ENCODE measurements around the gene DEFB125. TPM values are rescaled to one million over a fixed set of nuclear protein-coding genes. Genes with fewer than 3 reads are reported as not detected.
A peak's percentile ranks its signal among the peaks of the same experiment; 100 is the strongest.

DEFB125 gene
- total and polyA plus RNA-seq, 7 experiments from 2014 or later: not detected

DNA sequence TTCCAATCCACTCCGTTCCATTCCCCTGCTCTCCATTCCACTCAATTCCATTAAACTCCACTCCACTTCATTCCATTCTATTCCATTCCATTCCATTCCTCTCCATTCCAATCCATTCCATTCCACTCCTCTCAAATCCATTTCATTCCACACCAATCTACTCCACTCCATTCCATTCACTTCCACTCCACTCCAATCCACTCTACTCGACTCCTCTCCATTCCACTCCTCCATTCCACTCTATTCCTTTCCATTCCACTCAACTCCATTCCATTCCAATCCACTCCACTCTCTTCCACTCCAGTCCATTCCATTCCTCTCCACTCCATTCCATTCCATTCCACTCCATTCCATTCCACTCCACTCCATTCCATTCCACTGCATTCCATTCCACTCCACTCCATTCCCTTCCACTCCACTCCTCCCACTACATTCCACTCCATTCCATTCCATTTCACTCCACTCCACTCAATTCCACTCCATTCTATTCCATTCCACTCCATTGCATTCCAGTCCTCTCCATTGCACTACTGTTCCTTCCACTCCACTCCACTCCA lies 22.6 kb upstream of the DEFB125 start:
- Mint-ChIP-seq H3K36me3 (no peaks in the 10 kb centered on the region), H3K4me3 (no peak overlapping the region), H3K27ac (no peak overlapping the region), H3K4me1 (no peaks in the 10 kb centered on the region), H3K27me3 (peaks cover 4 to 15% (median 11%) of the 10 kb centered on the region in 5 donors), H3K9me3 (peaks cover 0 to 2% (median 0%) of the 10 kb centered on the region in 11 donors)
- Histone ChIP-seq H3K9me3 (ENCODE audit: control insufficient read depth in 2 of 3, low read length in 3 of 3) (peaks cover 0 to 27% (median 0%) of the 10 kb centered on the region in 3 experiments), H3K27ac (ENCODE audit: low read depth, low read length) (no peak overlapping the region), H3K36me3 (ENCODE audit: control insufficient read depth in 2 of 3, insufficient read depth in 3 of 3, low read length in 3 of 3) (no peaks in the 10 kb centered on the region), H3K27me3 (ENCODE audit: control insufficient read depth in 2 of 2, insufficient read depth in 2 of 2, low read length in 2 of 2) (peaks cover 0 to 4% of the 10 kb centered on the region in 2 donors), H3K4me1 (ENCODE audit: control insufficient read depth in 2 of 2, insufficient read depth in 2 of 2, low read length in 2 of 2) (no peaks in the 10 kb centered on the region), H3K4me3 (ENCODE audit: low read length) (no peak overlapping the region)
- ChIA-PET CTCF (no interaction called here), POLR2A (no interaction called here)
- intact Hi-C loops (cut with micrococcal nuclease): no loop called here
- DNase-seq: no peak
- ATAC-seq: no peak

GRCh38 chr20:77231-77630 lies 10.2 kb upstream of the DEFB125 start:
- ATAC-seq (no peak), DNase-seq (no peak)
- H3K4me3 Mint-ChIP-seq: no peak overlapping the region
- Histone ChIP-seq H3K4me3 (ENCODE audit: low read length) (no peak overlapping the region), H3K36me3 (ENCODE audit: control insufficient read depth in 2 of 3, insufficient read depth in 3 of 3, low read length in 3 of 3) (no peaks in the 10 kb centered on the region), H3K27ac (ENCODE audit: low read depth, low read length) (no peak overlapping the region), H3K27me3 (ENCODE audit: control insufficient read depth in 2 of 2, insufficient read depth in 2 of 2, low read length in 2 of 2) (no peaks in the 10 kb centered on the region), H3K9me3 (ENCODE audit: control insufficient read depth in 2 of 3, low read length in 3 of 3) (no peaks in the 10 kb centered on the region), H3K4me1 (ENCODE audit: control insufficient read depth in 2 of 2, insufficient read depth in 2 of 2, low read length in 2 of 2) (no peaks in the 10 kb centered on the region)
- peaks cover 35 to 65% (median 47%) of the 10 kb centered on the region in 5 donors for H3K27me3 Mint-ChIP-seq
- peaks cover 0 to 8% (median 0%) of the 10 kb centered on the region in 5 donors for H3K36me3 Mint-ChIP-seq
- ChIA-PET CTCF (no interaction called here), POLR2A (no interaction called here)
- no peaks in the 10 kb centered on the region for H3K4me1 Mint-ChIP-seq
- intact Hi-C loops (cut with micrococcal nuclease): no loop called here
- peaks cover 0 to 54% (median 27%) of the 10 kb centered on the region in 11 donors for H3K9me3 Mint-ChIP-seq
- no peak overlapping the region for H3K27ac Mint-ChIP-seq

GRCh38 chr20:78338-78737 lies 9.1 kb upstream of the DEFB125 start:
- peaks cover 28 to 60% (median 46%) of the 10 kb centered on the region in 5 donors for H3K27me3 Mint-ChIP-seq
- ChIA-PET POLR2A (no interaction called here), CTCF (no interaction called here)
- ATAC-seq: no peak
- H3K4me3 Mint-ChIP-seq: no peak overlapping the region
- no peak overlapping the region for H3K27ac ChIP-seq (ENCODE audit: low read depth, low read length)
- intact Hi-C loops (cut with micrococcal nuclease): no loop called here
- no peaks in the 10 kb centered on the region for H3K27me3 ChIP-seq (ENCODE audit: control insufficient read depth in 2 of 2, insufficient read depth in 2 of 2, low read length in 2 of 2)
- H3K36me3 Mint-ChIP-seq: peaks cover 0 to 8% (median 0%) of the 10 kb centered on the region in 5 donors
- H3K27ac Mint-ChIP-seq: no peak overlapping the region
- no peaks in the 10 kb centered on the region for H3K36me3 ChIP-seq (ENCODE audit: control insufficient read depth in 2 of 3, insufficient read depth in 3 of 3, low read length in 3 of 3)
- no peaks in the 10 kb centered on the region for H3K9me3 ChIP-seq (ENCODE audit: control insufficient read depth in 2 of 3, low read length in 3 of 3)
- H3K9me3 Mint-ChIP-seq: peaks cover 0 to 49% (median 27%) of the 10 kb centered on the region in 11 donors
- no peak for DNase-seq
- H3K4me3 ChIP-seq (ENCODE audit: low read length): no peak overlapping the region
- H3K4me1 Mint-ChIP-seq: no peaks in the 10 kb centered on the region
- no peaks in the 10 kb centered on the region for H3K4me1 ChIP-seq (ENCODE audit: control insufficient read depth in 2 of 2, insufficient read depth in 2 of 2, low read length in 2 of 2)

DNA sequence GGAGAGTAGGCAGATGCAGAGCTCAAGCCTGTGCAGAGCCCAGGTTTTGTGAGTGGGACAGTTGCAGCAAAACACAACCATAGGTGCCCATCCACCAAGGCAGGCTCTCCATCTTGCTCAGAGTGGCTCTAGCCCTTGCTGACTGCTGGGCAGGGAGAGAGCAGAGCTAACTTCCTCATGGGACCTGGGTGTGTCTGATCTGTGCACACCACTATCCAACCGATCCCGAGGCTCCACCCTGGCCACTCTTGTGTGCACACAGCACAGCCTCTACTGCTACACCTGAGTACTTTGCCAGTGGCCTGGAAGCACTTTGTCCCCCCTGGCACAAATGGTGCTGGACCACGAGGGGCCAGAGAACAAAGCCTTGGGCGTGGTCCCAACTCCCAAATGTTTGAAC lies 7.9 kb upstream of the DEFB125 start:
- H3K4me1 ChIP-seq (ENCODE audit: control insufficient read depth in 2 of 2, insufficient read depth in 2 of 2, low read length in 2 of 2): no peaks in the 10 kb centered on the region
- Mint-ChIP-seq H3K4me1 (no peaks in the 10 kb centered on the region), H3K4me3 (no peak overlapping the region), H3K9me3 (peaks cover 0 to 45% (median 26%) of the 10 kb centered on the region in 11 donors), H3K36me3 (peaks cover 0 to 8% (median 0%) of the 10 kb centered on the region in 5 donors), H3K27me3 (peaks cover 31 to 60% (median 48%) of the 10 kb centered on the region in 5 donors), H3K27ac (no peak overlapping the region)
- POLR2A ChIA-PET: no interaction called here
- H3K36me3 ChIP-seq (ENCODE audit: control insufficient read depth in 2 of 3, insufficient read depth in 3 of 3, low read length in 3 of 3): no peaks in the 10 kb centered on the region
- no peak overlapping the region for H3K4me3 ChIP-seq (ENCODE audit: low read length)
- ATAC-seq (no peak), DNase-seq (no peak)
- no peaks in the 10 kb centered on the region for H3K27me3 ChIP-seq (ENCODE audit: control insufficient read depth in 2 of 2, insufficient read depth in 2 of 2, low read length in 2 of 2)
- intact Hi-C loops (cut with micrococcal nuclease): no loop called here
- H3K9me3 ChIP-seq (ENCODE audit: control insufficient read depth in 2 of 3, low read length in 3 of 3): no peaks in the 10 kb centered on the region
- CTCF ChIA-PET: no interaction called here
- H3K27ac ChIP-seq (ENCODE audit: low read depth, low read length): no peak overlapping the region

DNA sequence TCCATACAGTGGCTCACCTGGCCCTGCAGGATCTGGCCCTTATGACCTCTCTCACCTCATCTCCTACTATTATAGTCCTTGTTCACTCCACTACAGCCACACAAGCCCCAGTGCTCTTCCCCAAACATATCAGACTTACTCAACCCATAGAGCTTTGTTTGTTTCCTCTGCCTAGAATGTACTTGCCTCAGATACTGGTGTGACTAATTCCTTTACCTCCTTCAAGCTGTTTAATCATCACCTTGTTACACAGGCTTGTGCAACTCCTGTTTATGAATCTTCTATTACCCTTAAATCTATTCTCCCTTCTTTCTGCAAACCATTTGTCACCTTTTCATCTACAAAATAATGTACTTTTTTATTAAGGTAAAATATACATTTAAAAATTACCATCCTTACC lies 3.2 kb downstream of the DEFB125 start:
- DNase-seq (no peak), ATAC-seq (no peak)
- Histone ChIP-seq H3K4me3 (ENCODE audit: low read length) (no peak overlapping the region), H3K4me1 (ENCODE audit: control insufficient read depth in 2 of 2, insufficient read depth in 2 of 2, low read length in 2 of 2) (no peaks in the 10 kb centered on the region), H3K27ac (ENCODE audit: low read depth, low read length) (no peak overlapping the region), H3K36me3 (ENCODE audit: control insufficient read depth in 2 of 3, insufficient read depth in 3 of 3, low read length in 3 of 3) (no peaks in the 10 kb centered on the region), H3K9me3 (ENCODE audit: control insufficient read depth in 2 of 3, low read length in 3 of 3) (peaks cover 0 to 11% (median 0%) of the 10 kb centered on the region in 3 experiments), H3K27me3 (ENCODE audit: control insufficient read depth in 2 of 2, insufficient read depth in 2 of 2, low read length in 2 of 2) (peaks cover 0 to 3% of the 10 kb centered on the region in 2 donors)
- Mint-ChIP-seq H3K4me1 (peaks cover 0 to 2% (median 0%) of the 10 kb centered on the region in 7 donors), H3K9me3 (peaks cover 7 to 22% (median 12%) of the 10 kb centered on the region in 11 donors), H3K4me3 (no peak overlapping the region), H3K36me3 (peaks cover 0 to 11% (median 3%) of the 10 kb centered on the region in 5 donors), H3K27me3 (peaks cover 38 to 75% (median 68%) of the 10 kb centered on the region in 5 donors), H3K27ac (no peak overlapping the region)
- ChIA-PET CTCF (no interaction called here), POLR2A (no interaction called here)
- intact Hi-C loops (cut with micrococcal nuclease): no loop called here

DNA sequence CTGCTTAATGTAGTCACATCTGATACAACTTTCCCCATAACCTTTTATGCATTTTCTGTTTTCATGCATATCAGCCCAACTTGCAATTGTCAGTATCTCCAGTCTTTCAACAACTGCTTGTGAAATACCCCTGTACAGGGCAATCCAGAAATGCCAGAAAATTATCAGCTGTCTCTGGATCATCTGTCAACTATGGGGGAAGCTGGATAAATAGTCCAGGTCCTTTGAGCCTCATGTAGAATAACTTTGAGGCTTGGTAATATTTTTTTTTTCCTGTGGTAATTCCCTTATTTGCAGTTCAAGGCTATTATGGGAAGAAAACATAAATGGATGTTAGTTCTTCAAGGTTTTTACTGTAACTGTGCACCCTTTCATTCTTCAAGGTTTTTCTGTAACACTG lies 6.2 kb downstream of the DEFB125 start:
- POLR2A ChIA-PET: no interaction called here
- Mint-ChIP-seq H3K4me1 (peaks cover 0 to 2% (median 0%) of the 10 kb centered on the region in 7 donors), H3K4me3 (peak overlapping the region in 1 of 10 donors; percentile 8), H3K27me3 (peaks cover 24 to 77% (median 69%) of the 10 kb centered on the region in 5 donors), H3K36me3 (peaks cover 0 to 13% (median 4%) of the 10 kb centered on the region in 5 donors), H3K9me3 (peaks cover 11 to 40% (median 18%) of the 10 kb centered on the region in 11 donors), H3K27ac (no peak overlapping the region)
- peaks cover 0 to 11% (median 0%) of the 10 kb centered on the region in 3 experiments for H3K9me3 ChIP-seq (ENCODE audit: control insufficient read depth in 2 of 3, low read length in 3 of 3)
- no peaks in the 10 kb centered on the region for H3K4me1 ChIP-seq (ENCODE audit: control insufficient read depth in 2 of 2, insufficient read depth in 2 of 2, low read length in 2 of 2)
- H3K36me3 ChIP-seq (ENCODE audit: control insufficient read depth in 2 of 3, insufficient read depth in 3 of 3, low read length in 3 of 3): no peaks in the 10 kb centered on the region
- H3K27me3 ChIP-seq (ENCODE audit: control insufficient read depth in 2 of 2, insufficient read depth in 2 of 2, low read length in 2 of 2): peaks cover 0 to 3% of the 10 kb centered on the region in 2 donors
- H3K4me3 ChIP-seq (ENCODE audit: low read length): no peak overlapping the region
- CTCF ChIA-PET: no interaction called here
- no peak for ATAC-seq
- DNase-seq: no peak
- intact Hi-C loops (cut with micrococcal nuclease): no loop called here
- no peak overlapping the region for H3K27ac ChIP-seq (ENCODE audit: low read depth, low read length)

DNA sequence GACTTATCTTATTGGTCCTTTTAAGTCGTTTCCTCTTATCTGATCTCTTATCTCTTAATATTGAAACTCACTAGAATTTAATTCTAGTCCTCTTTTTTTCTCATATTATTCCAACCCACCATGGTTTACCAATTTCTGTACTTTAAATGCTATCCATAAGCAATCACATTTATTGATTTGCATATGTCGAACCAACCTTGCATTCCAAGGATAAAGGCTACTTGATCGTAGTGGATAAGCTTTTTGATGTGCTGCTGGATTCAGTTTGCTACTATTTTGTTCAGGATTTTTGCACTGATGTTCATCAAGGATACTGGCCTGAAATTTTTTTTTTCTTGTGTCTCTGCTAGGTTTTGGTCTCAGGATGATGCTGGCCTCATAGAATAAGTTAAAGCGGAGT lies 7.7 kb downstream of the DEFB125 start:
- H3K27me3 Mint-ChIP-seq: peaks cover 26 to 84% (median 77%) of the 10 kb centered on the region in 5 donors
- peaks cover 0 to 13% (median 4%) of the 10 kb centered on the region in 5 donors for H3K36me3 Mint-ChIP-seq
- CTCF ChIA-PET: no interaction called here
- Histone ChIP-seq H3K36me3 (ENCODE audit: control insufficient read depth in 2 of 3, insufficient read depth in 3 of 3, low read length in 3 of 3) (no peaks in the 10 kb centered on the region), H3K4me1 (ENCODE audit: control insufficient read depth in 2 of 2, insufficient read depth in 2 of 2, low read length in 2 of 2) (no peaks in the 10 kb centered on the region), H3K9me3 (ENCODE audit: control insufficient read depth in 2 of 3, low read length in 3 of 3) (peaks cover 0 to 11% (median 0%) of the 10 kb centered on the region in 3 experiments), H3K4me3 (ENCODE audit: low read length) (no peak overlapping the region), H3K27me3 (ENCODE audit: control insufficient read depth in 2 of 2, insufficient read depth in 2 of 2, low read length in 2 of 2) (peaks cover 0 to 3% of the 10 kb centered on the region in 2 donors), H3K27ac (ENCODE audit: low read depth, low read length) (no peak overlapping the region)
- POLR2A ChIA-PET: no interaction called here
- DNase-seq (no peak), ATAC-seq (no peak)
- no peak overlapping the region for H3K27ac Mint-ChIP-seq
- H3K4me3 Mint-ChIP-seq: no peak overlapping the region
- intact Hi-C loops (cut with micrococcal nuclease): no loop called here
- peaks cover 0 to 2% (median 0%) of the 10 kb centered on the region in 7 donors for H3K4me1 Mint-ChIP-seq
- peaks cover 11 to 40% (median 18%) of the 10 kb centered on the region in 11 donors for H3K9me3 Mint-ChIP-seq

All from naive thymus-derived CD4-positive, alpha-beta T cell (primary cell).